ENCODE data around the gene CNPY2. TPM values are rescaled to one million over a fixed set of nuclear protein-coding genes. Genes with fewer than 3 reads are reported as not detected.
"Not testable (repeated sequence)": the region's sequence is repeated elsewhere in the genome, so short reads cannot be mapped to it uniquely, and the experiment has no call there.

The CNPY2 gene
- polyA plus RNA-seq (2012; ENCODE audit: insufficient read depth, insufficient read length): 172 TPM

DNA sequence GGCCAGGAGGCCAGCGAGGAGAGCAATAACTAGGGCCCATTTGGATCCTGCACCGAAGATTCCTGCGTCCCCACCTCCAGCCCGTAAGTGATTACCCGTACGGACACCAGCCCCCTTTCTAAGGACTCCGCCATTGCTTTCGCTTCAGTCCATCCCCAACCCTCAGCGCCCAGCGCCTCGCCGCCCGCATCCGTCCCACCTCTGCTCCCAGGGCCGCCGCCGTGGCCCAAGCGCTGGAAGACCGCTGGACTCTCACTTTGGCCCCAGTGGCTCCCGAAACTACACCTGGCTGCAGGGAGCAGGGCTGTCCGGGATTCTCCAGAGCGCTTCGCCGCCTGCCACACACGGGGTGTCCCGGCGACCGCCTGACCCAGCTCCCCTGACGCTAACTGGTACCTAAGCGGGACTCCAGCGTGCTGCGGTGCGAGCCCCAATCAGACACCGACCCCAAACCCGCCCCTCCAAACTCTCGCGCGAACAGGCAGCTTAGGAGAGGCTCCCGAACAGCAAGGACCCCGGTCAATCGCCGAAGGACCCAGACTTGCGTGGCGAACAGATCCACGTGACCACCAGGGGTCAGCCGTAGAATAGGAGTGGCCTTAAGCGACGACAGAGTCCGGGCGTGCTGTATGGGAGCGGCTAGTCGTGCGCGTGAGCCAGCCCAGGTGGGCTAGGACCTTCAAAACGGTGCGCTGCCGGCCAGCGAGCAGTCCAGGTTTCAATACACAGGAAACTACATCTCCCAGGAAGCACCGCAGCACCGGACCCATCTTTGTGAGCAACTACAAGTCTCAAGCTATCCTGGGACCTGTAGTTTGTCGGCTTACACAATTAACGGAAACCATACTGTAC is at the start of gene CNPY2:
CNPY2 (minus strand) TSS at position 367 of the 852 bp plus-strand sequence. CDS start 771 bp downstream, outside the sequence.
- DNase-seq (ENCODE audit: low read depth, low spot score): peak; percentile 92

DNA sequence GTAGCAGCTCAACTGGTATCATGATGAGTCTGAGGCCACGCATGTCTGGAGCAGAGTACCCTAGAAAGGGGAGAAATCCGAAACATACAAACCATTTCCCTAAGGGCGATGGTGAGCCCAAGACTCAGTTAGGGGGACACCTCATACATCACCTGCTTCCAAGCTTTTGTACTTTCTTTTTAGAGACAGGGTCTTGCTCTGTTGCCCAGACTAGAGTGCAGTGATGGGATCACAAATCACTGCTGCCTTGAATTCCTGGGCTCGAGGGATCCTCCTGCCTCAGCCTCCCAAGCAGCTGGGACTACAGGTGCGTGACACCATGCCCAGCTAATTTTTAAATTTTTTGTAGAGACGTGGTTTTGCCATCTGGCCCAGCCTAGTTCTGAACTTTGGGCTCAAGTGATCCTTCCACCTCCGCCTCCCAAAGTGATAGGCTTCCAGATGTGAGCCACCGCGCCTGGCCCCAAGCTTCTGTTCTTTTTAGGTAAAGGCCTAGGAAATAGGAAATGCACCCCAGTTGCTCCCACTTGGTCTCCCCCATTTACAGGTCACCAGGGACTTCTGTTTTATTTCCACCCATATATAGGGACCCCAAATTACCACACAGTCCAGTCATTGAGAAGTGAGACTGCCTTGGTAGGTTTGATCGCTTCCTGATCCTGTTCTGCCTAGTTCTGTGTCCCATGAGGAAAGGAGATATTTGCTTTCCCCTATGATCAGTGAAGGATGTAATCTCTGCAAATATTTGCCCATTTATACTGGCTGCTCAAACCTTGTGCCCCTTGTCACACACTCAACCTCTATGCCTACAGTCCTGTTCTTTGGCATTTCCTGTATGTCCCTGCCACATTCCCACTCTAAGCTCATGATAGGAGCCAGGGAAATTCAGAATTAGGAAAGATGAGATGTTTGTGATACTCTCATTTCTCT is 46.6 kb upstream of the CNPY2 start, which contains the start of gene APOF:
APOF (minus strand) TSS at position 728 of the 930 bp plus-strand sequence; CDS start at position 616, 112 bp downstream.
- no peak for DNase-seq (ENCODE audit: low read depth, low spot score)
- no peak within 1 kb of the TSS for H3K4me3 ChIP-seq (ENCODE audit: low read length)

More for the DNA sequence above, at the start of gene CNPY2:
- peak within 1 kb of the TSS; percentile 98 for H3K4me3 ChIP-seq (ENCODE audit: low read length)

GRCh38 chr12:56361487-56362129 is 45.8 kb upstream of the CNPY2 start:
- H3K4me3 ChIP-seq (ENCODE audit: low read length): no peak overlapping the region
- no peak for DNase-seq (ENCODE audit: low read depth, low spot score)

GRCh38 chr12:56359851-56360767 is 44.3 kb upstream of the CNPY2 start, which contains the start of gene STAT2:
STAT2 (minus strand) TSS chr12:56360107; CDS start chr12:56356571, 3,536 bp downstream.
- peak within 1 kb of the TSS; percentile 85 for H3K4me3 ChIP-seq (ENCODE audit: low read length)
- peak; percentile 100 for DNase-seq (ENCODE audit: low read depth, low spot score)

GRCh38 chr12:56358836-56359532 is 43.2 kb upstream of the CNPY2 start:
- H3K4me3 ChIP-seq (ENCODE audit: low read length): peak overlapping the region; percentile 85
- no peak for DNase-seq (ENCODE audit: low read depth, low spot score)

- no peak for DNase-seq (ENCODE audit: low read depth, low spot score)
- no peak overlapping the region for H3K4me3 ChIP-seq (ENCODE audit: low read length)
These were observed 35.5 kb upstream of the CNPY2 start for GRCh38 chr12:56351325-56351724.

DNA sequence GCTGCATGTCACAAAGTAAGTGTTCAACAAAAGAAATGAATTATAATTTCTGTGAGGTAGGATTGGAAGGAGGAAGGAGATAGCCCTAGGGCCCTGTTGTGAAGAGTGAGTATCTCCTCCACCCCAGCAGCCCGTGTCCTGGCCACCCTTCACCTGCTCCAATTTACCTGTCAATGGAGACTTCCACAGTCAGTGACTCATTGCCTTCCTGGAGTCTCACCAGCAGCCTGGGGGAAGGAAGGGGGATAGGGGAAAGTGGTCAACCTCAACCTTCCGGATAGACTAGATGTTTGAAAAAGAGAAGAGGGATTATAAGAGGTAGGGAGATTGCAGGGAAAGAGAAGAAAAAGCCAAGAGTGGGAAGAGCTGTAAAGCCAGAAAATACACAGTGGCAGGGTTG is 34.9 kb upstream of the CNPY2 start:
- H3K4me3 ChIP-seq (ENCODE audit: low read length): no peak overlapping the region
- no peak for DNase-seq (ENCODE audit: low read depth, low spot score)

GRCh38 chr12:56348776-56349175 is 33.0 kb upstream of the CNPY2 start:
- no peak for DNase-seq (ENCODE audit: low read depth, low spot score)
- H3K4me3 ChIP-seq (ENCODE audit: low read length): no peak overlapping the region

- not testable (repeated sequence) for DNase-seq (ENCODE audit: low read depth, low spot score)
These were observed 31.5 kb upstream of the CNPY2 start for GRCh38 chr12:56347255-56347654.

GRCh38 chr12:56346675-56347074 is 30.9 kb upstream of the CNPY2 start:
- H3K4me3 ChIP-seq (ENCODE audit: low read length): no peak overlapping the region
- no peak for DNase-seq (ENCODE audit: low read depth, low spot score)

More at GRCh38 chr12:56347255-56347654, 31.5 kb upstream of the CNPY2 start:
- H3K4me3 ChIP-seq (ENCODE audit: low read length): not testable (repeated sequence)

DNA sequence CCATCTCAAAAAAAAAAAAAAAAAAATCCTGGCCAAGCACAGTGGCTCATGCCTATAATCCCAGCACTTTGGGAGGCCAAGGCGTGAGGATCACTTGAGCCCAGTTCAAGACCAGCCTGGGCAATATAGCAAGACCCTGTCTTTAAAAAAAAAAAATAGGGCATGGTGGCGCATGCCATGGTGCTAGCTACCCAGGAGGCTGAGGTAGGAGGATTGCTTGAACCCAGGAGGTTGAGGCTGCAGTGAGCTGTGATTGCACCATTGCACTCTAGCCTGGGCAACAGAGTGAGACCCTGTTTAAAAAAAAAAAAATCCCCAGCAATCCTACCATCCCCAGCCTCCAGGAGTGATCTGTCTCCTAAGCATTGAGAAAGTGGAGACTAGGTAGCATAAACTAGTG is 26.5 kb upstream of the CNPY2 start:
- H3K4me3 ChIP-seq (ENCODE audit: low read length); DNase-seq (ENCODE audit: low read depth, low spot score): not testable (repeated sequence)

DNA sequence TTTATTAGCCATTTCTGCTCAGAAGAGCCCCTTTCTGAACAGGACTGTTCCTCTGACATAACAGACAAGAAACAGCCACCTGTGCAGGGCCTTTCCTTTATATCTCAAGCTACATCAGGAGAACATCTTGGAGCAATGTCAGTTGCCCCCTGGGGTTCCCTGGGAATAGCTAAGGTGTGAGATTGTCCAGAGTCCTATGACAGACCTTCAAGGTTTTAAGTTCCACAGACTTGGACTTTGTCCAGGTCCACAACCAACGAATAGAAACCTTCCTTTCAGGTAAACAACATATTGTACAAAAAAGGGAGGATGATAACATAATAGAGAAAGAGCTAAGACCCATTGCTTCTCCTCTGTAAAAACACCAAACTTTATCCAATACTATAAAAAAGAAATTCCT is 25.8 kb upstream of the CNPY2 start:
- DNase-seq (ENCODE audit: low read depth, low spot score): no peak
- no peak overlapping the region for H3K4me3 ChIP-seq (ENCODE audit: low read length)

GRCh38 chr12:56339158-56339422 is 23.3 kb upstream of the CNPY2 start:
- no peak for DNase-seq (ENCODE audit: low read depth, low spot score)
- H3K4me3 ChIP-seq (ENCODE audit: low read length): peak overlapping the region; percentile 1; the same call in 1 of the 2 replicates

DNA sequence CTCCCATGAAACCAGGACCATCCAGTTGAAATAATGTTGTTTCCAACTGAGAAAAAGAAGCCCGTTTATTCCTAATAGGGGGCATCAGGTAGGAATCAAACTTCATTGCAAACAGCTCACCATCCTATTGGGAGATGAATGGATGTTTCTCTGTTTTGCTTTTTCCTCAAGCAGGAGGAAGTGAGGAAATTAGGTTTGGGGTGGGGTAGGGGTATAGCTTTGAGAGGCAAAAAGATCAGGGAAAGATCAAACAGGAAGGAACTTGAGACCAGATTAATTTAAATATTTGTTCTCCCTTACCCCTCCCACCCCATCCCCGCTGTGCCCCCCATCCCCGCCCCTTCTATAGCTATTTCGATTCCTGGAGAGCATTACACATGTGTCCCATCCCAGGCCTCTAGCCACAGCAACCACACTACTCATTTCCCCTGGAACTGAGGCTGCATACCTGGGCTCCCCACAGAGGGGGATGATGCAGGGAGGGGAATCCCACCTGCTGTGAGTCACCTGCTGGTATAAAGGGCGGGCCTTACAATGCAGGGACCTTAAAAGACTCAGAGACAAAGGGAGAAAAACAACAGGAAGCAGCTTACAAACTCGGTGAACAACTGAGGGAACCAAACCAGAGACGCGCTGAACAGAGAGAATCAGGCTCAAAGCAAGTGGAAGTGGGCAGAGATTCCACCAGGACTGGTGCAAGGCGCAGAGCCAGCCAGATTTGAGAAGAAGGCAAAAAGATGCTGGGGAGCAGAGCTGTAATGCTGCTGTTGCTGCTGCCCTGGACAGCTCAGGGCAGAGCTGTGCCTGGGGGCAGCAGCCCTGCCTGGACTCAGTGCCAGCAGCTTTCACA is 22.7 kb upstream of the CNPY2 start, which contains the start of gene IL23A:
IL23A (plus strand) TSS at position 577 of the 850 bp plus-strand sequence; CDS start at position 738, 161 bp downstream.
- peak; percentile 76 for DNase-seq (ENCODE audit: low read depth, low spot score)
- peak within 1 kb of the TSS; percentile 1; the same call in 1 of the 2 replicates for H3K4me3 ChIP-seq (ENCODE audit: low read length)

DNA sequence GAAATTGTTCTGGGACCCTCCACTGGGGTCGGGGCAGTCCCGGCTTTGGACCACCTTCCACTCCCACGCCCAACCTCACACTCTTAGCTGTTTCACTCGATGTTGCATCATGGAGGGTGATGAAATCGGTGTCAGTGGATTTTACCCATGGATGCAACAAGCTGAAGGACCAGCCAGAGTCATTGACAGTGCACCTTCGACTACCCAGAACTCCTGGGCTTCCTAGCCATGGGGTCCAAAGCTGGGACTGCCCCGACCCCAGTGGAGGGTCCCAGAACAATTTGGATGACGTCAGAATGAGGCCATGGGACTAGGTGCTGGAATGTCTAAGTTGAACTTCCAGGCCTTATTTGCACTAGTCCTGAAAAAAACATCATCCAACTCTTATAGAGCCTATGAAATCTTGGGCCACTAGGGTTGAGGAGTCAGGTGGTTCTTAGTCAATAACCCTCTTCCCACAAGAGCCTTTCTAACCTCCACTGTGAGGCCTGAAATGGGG is 22.0 kb upstream of the CNPY2 start:
- no peak overlapping the region for H3K4me3 ChIP-seq (ENCODE audit: low read length)

DNA sequence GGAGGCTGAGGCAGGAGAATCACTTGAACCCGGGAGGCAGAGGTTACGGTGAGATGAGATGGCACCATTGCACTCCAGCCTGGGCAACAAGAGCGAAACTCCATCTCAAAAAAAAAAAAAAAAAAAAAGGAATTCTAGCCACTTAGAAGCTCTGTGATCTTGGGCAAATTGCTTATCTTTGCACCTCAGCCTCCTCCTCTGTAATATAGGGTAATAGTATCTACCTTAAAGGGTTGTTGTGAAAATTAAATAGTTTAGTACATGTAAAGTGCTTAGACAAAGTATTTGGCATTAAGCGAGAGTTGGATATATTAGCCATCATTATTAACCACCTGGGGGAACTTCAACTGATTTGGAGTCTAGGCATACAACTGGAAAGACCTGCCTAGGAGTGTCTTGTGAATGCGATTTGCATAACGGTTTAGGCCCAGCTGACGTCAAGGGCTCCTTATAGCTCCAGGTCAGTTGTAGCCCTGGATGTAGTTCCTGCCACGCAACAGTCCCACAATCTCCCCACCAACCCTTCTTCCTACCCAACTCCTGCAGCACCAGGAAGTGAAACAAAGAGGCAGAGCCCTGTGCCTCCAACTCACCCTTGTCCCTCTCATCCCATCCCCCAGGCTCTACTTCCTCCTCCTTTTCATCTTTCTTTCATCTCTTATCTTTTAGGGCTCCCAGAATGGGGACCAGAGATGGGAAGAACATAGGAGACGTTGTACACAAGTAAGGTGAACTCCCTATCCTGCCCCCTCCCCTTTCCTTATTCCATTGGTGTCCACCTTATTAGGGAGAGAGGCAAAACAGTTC is 20.8 kb upstream of the CNPY2 start:
- no peak overlapping the region for H3K4me3 ChIP-seq (ENCODE audit: low read length)

More for the DNA sequence above, 22.0 kb upstream of the CNPY2 start:
- DNase-seq (ENCODE audit: low read depth, low spot score): no peak

More for the DNA sequence above, 20.8 kb upstream of the CNPY2 start:
- DNase-seq (ENCODE audit: low read depth, low spot score): no peak
